ENCODE measurements around the gene OLFML2A. TPM values are rescaled to one million over a fixed set of nuclear protein-coding genes. Genes with fewer than 3 reads are reported as not detected.

Gene OLFML2A
- total RNA-seq, 1 donor, result 29.7 TPM

DNA sequence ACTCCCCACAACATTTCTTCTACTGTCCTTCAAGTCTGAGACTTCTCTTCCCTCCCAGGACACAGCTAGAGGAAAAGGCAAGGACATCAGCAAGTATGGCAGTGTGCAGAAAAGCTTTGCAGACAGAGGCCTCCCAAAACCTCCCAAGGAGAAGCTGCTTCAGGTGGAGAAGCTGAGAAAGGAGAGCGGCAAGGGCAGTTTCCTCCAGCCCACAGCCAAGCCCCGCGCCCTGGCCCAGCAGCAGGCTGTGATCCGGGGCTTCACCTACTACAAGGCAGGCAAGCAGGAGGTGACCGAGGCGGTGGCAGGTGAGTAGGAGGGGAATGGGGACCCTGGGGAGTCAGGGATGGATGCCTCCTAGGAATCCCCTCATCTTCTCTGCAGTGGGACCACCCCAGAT is 24.4 kb downstream of the OLFML2A start:
- Histone ChIP-seq H3K4me1 (ENCODE audit: insufficient read depth, low read length) (no peaks in the 10 kb centered on the region), H3K79me2 (ENCODE audit: insufficient read depth, low read length) (no peaks in the 10 kb centered on the region), H4K20me1 (ENCODE audit: insufficient read depth, low read length) (no peaks in the 10 kb centered on the region), H3K4me3 (ENCODE audit: insufficient read depth, low read length) (no peak overlapping the region), H3K4me2 (ENCODE audit: insufficient read depth, low read length) (no peak overlapping the region), H2AFZ (ENCODE audit: low read length) (no peak overlapping the region), H3K27ac (ENCODE audit: low read depth, low read length) (no peak overlapping the region), H3K36me3 (ENCODE audit: insufficient read depth, low read length) (no peaks in the 10 kb centered on the region), H3K27me3 (ENCODE audit: insufficient read depth, low read length) (no peaks in the 10 kb centered on the region), H3K9me3 (ENCODE audit: low read depth, low read length) (no peaks in the 10 kb centered on the region)
- DNase-seq (ENCODE audit: insufficient read length, low spot score, missing footprints), result no peak
- TF ChIP-seq, protein P1, sequence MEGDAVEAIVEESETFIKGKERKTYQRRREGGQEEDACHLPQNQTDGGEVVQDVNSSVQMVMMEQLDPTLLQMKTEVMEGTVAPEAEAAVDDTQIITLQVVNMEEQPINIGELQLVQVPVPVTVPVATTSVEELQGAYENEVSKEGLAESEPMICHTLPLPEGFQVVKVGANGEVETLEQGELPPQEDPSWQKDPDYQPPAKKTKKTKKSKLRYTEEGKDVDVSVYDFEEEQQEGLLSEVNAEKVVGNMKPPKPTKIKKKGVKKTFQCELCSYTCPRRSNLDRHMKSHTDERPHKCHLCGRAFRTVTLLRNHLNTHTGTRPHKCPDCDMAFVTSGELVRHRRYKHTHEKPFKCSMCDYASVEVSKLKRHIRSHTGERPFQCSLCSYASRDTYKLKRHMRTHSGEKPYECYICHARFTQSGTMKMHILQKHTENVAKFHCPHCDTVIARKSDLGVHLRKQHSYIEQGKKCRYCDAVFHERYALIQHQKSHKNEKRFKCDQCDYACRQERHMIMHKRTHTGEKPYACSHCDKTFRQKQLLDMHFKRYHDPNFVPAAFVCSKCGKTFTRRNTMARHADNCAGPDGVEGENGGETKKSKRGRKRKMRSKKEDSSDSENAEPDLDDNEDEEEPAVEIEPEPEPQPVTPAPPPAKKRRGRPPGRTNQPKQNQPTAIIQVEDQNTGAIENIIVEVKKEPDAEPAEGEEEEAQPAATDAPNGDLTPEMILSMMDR (IDR thresholded peaks at IDR 0.05; ENCODE audit: extremely low read depth, low read depth, low read length), result no peak

DNA sequence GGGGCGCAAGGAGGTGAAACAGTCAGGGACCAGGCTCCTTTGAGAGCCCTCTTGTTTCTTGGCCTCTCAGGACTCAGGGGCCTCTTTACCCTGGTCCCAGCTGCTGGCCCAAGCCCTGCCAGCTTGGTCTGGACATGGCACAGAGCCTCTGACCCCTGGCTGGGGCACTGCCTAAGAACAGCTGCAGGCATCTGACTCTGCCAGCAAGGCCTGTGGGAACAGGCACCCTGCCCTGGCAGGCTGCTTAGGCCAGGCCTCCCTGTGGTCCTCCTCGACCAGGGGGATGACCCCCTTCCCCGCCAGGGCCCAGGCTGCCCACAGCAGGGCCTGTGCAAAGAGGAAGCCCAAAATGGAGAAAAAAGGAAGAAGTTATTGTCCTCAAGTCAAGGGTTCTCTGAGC is 25.5 kb downstream of the OLFML2A start:
- Histone ChIP-seq H4K20me1 (ENCODE audit: insufficient read depth, low read length) (no peaks in the 10 kb centered on the region), H3K27ac (ENCODE audit: low read depth, low read length) (no peak overlapping the region), H3K9me3 (ENCODE audit: low read depth, low read length) (no peaks in the 10 kb centered on the region), H3K27me3 (ENCODE audit: insufficient read depth, low read length) (no peaks in the 10 kb centered on the region), H3K4me1 (ENCODE audit: insufficient read depth, low read length) (no peaks in the 10 kb centered on the region), H3K4me2 (ENCODE audit: insufficient read depth, low read length) (no peak overlapping the region), H3K79me2 (ENCODE audit: insufficient read depth, low read length) (no peaks in the 10 kb centered on the region), H3K36me3 (ENCODE audit: insufficient read depth, low read length) (no peaks in the 10 kb centered on the region), H2AFZ (ENCODE audit: low read length) (no peak overlapping the region), H3K4me3 (ENCODE audit: insufficient read depth, low read length) (no peak overlapping the region)
- TF ChIP-seq, protein P1 (IDR thresholded peaks at IDR 0.05; ENCODE audit: extremely low read depth, low read depth, low read length), result no peak
- DNase-seq (ENCODE audit: insufficient read length, low spot score, missing footprints), result no peak

DNA sequence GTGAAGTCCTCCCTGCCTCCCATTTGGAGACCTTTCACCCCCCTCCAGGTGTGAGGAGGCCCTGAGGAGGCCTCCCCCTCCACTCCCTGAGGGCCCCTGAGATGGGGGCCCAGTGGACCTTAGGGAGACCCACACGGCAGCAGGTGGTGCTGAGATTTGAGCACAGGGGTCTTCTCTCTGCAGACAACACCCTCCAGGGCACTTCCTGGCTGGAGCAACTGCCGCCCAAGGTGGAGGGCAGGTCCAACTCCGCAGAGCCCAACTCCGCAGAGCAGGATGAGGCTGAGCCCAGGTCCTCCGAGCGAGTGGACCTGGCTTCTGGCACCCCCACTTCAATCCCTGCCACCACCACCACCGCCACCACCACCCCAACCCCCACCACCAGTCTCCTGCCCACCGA is 27.0 kb downstream of the OLFML2A start:
- H3K4me3 ChIP-seq (ENCODE audit: insufficient read depth, low read length), result no peak overlapping the region
- no peaks in the 10 kb centered on the region for H3K79me2 ChIP-seq (ENCODE audit: insufficient read depth, low read length)
- no peaks in the 10 kb centered on the region for H3K4me1 ChIP-seq (ENCODE audit: insufficient read depth, low read length)
- H3K4me2 ChIP-seq (ENCODE audit: insufficient read depth, low read length), result no peak overlapping the region
- no peak for DNase-seq (ENCODE audit: insufficient read length, low spot score, missing footprints)
- H2AFZ ChIP-seq (ENCODE audit: low read length), result no peak overlapping the region
- no peaks in the 10 kb centered on the region for H3K9me3 ChIP-seq (ENCODE audit: low read depth, low read length)
- no peak overlapping the region for H3K27ac ChIP-seq (ENCODE audit: low read depth, low read length)
- no peaks in the 10 kb centered on the region for H3K27me3 ChIP-seq (ENCODE audit: insufficient read depth, low read length)
- H4K20me1 ChIP-seq (ENCODE audit: insufficient read depth, low read length), result no peaks in the 10 kb centered on the region
- TF ChIP-seq, protein P1 (IDR thresholded peaks at IDR 0.05; ENCODE audit: extremely low read depth, low read depth, low read length), result no peak
- H3K36me3 ChIP-seq (ENCODE audit: insufficient read depth, low read length), result no peaks in the 10 kb centered on the region

DNA sequence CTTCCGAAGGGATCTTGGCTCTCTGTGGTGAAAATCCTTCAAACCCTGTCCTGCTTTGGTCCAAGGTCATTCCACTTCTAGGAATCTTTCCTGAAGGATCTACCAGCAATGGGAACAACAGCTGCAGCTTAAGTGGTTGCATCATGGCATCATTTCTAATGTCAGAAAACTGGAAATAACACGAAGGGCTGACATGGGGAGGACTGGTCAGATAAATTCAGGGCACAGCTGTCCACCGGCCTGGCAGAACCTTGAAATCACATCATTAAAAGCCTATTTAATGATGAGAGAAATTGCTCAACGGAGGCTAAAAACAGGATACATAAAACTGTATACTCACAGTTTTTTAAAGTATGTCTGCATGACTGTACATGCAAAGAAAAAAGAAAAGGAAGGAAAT is 28.3 kb downstream of the OLFML2A start:
- TF ChIP-seq, protein P1 (IDR thresholded peaks at IDR 0.05; ENCODE audit: extremely low read depth, low read depth, low read length), result no peak
- Histone ChIP-seq H4K20me1 (ENCODE audit: insufficient read depth, low read length) (no peaks in the 10 kb centered on the region), H3K36me3 (ENCODE audit: insufficient read depth, low read length) (no peaks in the 10 kb centered on the region), H3K4me2 (ENCODE audit: insufficient read depth, low read length) (no peak overlapping the region), H2AFZ (ENCODE audit: low read length) (no peak overlapping the region), H3K9me3 (ENCODE audit: low read depth, low read length) (no peaks in the 10 kb centered on the region), H3K4me1 (ENCODE audit: insufficient read depth, low read length) (no peaks in the 10 kb centered on the region), H3K27ac (ENCODE audit: low read depth, low read length) (no peak overlapping the region), H3K27me3 (ENCODE audit: insufficient read depth, low read length) (no peaks in the 10 kb centered on the region), H3K79me2 (ENCODE audit: insufficient read depth, low read length) (no peaks in the 10 kb centered on the region), H3K4me3 (ENCODE audit: insufficient read depth, low read length) (no peak overlapping the region)
- DNase-seq (ENCODE audit: insufficient read length, low spot score, missing footprints), result no peak
